ENCODE measurements around the gene ATXN7L3. TPM values are rescaled to one million over a fixed set of nuclear protein-coding genes. Genes with fewer than 3 reads are reported as not detected.

Gene ATXN7L3
- total RNA-seq, 2 experiments from 2014 or later = 58.1 to 62.3 TPM

DNA sequence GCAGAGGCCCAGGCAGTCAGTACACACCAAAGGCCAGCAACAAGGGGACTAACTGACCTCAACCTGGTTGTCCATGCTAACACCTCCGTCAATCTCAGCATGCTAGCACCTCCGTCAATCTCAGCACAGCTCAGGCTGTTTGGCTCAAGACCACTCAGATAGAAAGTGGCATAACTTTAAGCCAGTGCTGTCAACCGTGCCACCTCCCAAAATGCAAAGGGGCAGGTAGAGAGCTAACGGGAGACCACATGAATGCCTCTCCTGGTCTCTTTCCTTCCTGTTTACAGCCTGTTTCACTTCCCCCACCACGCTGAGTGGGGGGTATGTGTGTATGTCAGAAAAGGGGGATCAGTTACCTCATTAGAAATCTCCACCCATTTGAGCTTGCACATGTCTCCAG is 16.5 kb upstream of the ATXN7L3 start:
- ATAC-seq (peak; percentile 13), DNase-seq (peak; percentile 73)
- ChIA-PET POLR2A (interaction anchor here (0.6 to 8.1 kb wide), 11 partner anchors 9 to 206 kb away, joined by 3 to 58 read pairs (median 6); partner anchors contain the start of genes ATXN7L3, SLC25A39 and TMUB2), CTCF (interaction anchor here (0.8 to 4.6 kb wide), 7 partner anchors 14 to 134 kb away, joined by 3 to 51 read pairs (median 6); partner anchors contain the start of genes ATXN7L3 and GRN)
- Mint-ChIP-seq H3K9me3 (no peaks in the 10 kb centered on the region), H3K4me1 (ENCODE audit: low read depth) (peaks cover 53% of the 10 kb centered on the region), H3K27me3 (no peaks in the 10 kb centered on the region), H3K36me3 (ENCODE audit: low read depth) (peaks cover 60% of the 10 kb centered on the region), H3K4me3 (peak overlapping the region; percentile 96), H3K27ac (peak overlapping the region; percentile 98)
- intact Hi-C loops (cut with micrococcal nuclease) = loop anchor here (5.0 kb wide), 1 partner anchor 111 kb away; no protein-coding TSS in a partner anchor
- TF ChIP-seq, protein P1, sequence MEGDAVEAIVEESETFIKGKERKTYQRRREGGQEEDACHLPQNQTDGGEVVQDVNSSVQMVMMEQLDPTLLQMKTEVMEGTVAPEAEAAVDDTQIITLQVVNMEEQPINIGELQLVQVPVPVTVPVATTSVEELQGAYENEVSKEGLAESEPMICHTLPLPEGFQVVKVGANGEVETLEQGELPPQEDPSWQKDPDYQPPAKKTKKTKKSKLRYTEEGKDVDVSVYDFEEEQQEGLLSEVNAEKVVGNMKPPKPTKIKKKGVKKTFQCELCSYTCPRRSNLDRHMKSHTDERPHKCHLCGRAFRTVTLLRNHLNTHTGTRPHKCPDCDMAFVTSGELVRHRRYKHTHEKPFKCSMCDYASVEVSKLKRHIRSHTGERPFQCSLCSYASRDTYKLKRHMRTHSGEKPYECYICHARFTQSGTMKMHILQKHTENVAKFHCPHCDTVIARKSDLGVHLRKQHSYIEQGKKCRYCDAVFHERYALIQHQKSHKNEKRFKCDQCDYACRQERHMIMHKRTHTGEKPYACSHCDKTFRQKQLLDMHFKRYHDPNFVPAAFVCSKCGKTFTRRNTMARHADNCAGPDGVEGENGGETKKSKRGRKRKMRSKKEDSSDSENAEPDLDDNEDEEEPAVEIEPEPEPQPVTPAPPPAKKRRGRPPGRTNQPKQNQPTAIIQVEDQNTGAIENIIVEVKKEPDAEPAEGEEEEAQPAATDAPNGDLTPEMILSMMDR (IDR thresholded peaks at IDR 0.05) = no peak

DNA sequence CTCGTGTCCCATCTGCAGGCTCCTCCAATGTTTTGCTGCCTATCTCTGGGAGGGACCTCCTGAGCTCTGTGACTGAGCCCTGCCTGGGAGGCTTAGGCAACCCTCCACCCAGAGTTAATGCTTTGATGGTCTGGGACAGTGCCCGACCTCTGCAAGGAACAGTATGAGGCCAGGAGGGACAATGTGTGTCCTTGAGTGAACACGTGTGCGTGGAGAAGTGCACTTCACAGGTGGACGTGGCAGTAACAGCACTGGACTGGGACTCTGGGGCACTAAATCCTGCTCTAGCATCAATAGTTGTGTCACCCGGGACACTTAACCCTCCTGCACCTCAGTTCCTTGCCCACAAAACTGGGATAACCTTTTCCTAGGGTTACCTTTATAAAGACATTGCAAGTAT is 15.2 kb upstream of the ATXN7L3 start:
- ATAC-seq = no peak
- Mint-ChIP-seq H3K4me3 (peak overlapping the region; percentile 96), H3K27me3 (no peaks in the 10 kb centered on the region), H3K27ac (peak overlapping the region; percentile 98), H3K4me1 (ENCODE audit: low read depth) (peaks cover 60% of the 10 kb centered on the region), H3K9me3 (no peaks in the 10 kb centered on the region), H3K36me3 (ENCODE audit: low read depth) (peaks cover 64% of the 10 kb centered on the region)
- ChIA-PET CTCF (interaction anchor here (2.3 to 4.6 kb wide), 2 partner anchors 13 to 131 kb away, joined by 7 to 51 read pairs; partner anchors contain the start of genes ATXN7L3 and GRN), POLR2A (interaction anchor here (1.0 to 8.1 kb wide), 5 partner anchors 9 to 24 kb away, joined by 3 to 58 read pairs (median 10); partner anchors contain the start of gene ATXN7L3)
- TF ChIP-seq, protein P1 (IDR thresholded peaks at IDR 0.05) = no peak
- intact Hi-C loops (cut with micrococcal nuclease) = loop anchor here (5.0 kb wide), 1 partner anchor 112 kb away; no protein-coding TSS in a partner anchor
- DNase-seq = no peak

DNA sequence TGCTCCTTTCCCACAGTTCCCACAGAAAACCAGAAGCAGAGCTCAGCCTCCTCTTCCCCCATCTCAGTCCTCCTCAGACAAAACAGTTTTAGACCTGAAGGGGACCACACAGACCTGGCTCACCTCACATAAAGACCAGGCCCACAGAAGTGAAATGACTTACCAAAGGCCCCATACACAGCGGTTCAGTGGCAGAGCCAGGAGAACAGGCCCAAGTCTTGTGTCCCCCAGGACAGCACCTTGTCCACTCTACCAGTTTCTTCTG is 14.5 kb upstream of the ATXN7L3 start:
- POLR2A ChIA-PET = interaction anchor here (1.0 to 3.0 kb wide), 5 partner anchors 8 to 106 kb away, joined by 3 to 11 read pairs (median 7); no protein-coding TSS in a partner anchor

DNA sequence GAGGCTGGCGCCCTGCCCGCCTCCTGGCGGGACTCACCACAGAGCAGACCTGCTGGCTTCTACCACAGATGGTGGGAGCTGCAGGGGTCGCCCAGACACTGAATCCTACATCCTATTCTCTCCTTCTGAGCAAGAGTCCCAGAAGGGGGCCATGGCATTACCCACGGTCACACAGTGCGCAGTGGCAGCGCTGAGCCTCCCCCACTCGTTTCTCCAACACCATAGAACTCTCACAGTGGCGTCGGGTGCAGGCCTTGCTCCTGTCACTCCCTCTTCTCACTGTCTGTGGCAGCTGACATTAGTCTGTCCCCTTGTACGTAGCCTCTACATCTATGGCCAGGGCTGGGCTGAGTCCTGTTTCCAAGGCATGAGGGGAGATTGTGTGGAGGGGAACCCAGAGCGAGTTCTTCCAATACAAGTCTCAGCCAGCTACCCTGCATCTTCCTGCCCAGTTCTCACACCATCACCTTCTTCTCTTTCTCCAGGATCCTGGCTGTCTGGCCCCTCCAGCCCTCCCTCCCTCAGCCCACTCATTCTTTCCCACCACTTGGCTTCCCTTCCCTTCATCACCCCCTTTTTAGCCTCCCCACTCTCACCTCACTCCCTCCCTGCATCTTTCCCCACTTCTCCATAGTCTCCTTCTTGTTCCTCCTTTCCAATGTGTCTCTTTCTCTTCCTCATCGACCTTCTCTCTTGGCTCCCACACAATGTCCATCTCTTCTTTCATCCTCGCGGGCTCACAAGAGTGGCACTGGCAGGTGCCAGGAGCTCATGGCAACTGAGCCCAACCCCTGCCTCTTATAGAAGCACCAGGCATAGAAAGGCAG is 13.9 kb upstream of the ATXN7L3 start:
- H3K4me3 Mint-ChIP-seq = no peak overlapping the region
- intact Hi-C loops (cut with micrococcal nuclease) = no loop called here
- peak overlapping the region; percentile 98 for H3K27ac Mint-ChIP-seq
- TF ChIP-seq, protein P1 (IDR thresholded peaks at IDR 0.05) = no peak
- POLR2A ChIA-PET = interaction anchor here (1.1 to 3.0 kb wide), 4 partner anchors 7 to 106 kb away, joined by 3 to 11 read pairs (median 7); no protein-coding TSS in a partner anchor
- no peaks in the 10 kb centered on the region for H3K27me3 Mint-ChIP-seq
- peaks cover 76% of the 10 kb centered on the region for H3K36me3 Mint-ChIP-seq (ENCODE audit: low read depth)
- ATAC-seq = no peak
- DNase-seq = no peak
- CTCF ChIA-PET = interaction anchor here (1.0 to 2.3 kb wide), 2 partner anchors 9 to 132 kb away, joined by 3 to 7 read pairs; partner anchors contain the start of gene GRN
- peaks cover 69% of the 10 kb centered on the region for H3K4me1 Mint-ChIP-seq (ENCODE audit: low read depth)
- H3K9me3 Mint-ChIP-seq = no peaks in the 10 kb centered on the region

More for the DNA sequence above, 14.5 kb upstream of the ATXN7L3 start:
- Mint-ChIP-seq H3K36me3 (ENCODE audit: low read depth) (peaks cover 71% of the 10 kb centered on the region), H3K27me3 (no peaks in the 10 kb centered on the region), H3K4me3 (no peak overlapping the region), H3K27ac (peak overlapping the region; percentile 98), H3K4me1 (ENCODE audit: low read depth) (peaks cover 66% of the 10 kb centered on the region), H3K9me3 (no peaks in the 10 kb centered on the region)
- DNase-seq (no peak), ATAC-seq (no peak)
- CTCF ChIA-PET = interaction anchor here (2.3 to 4.6 kb wide), 2 partner anchors 12 to 132 kb away, joined by 7 to 51 read pairs; partner anchors contain the start of genes ATXN7L3 and GRN
- intact Hi-C loops (cut with micrococcal nuclease) = no loop called here
- TF ChIP-seq, protein P1 (IDR thresholded peaks at IDR 0.05) = no peak

All from activated CD8-positive, alpha-beta T cell treated with anti-CD3 and anti-CD28 coated beads for 36 hours (primary cell).